Endothelial cell of umbilical vein (primary cell): Measurements from ENCODE around the gene SAT1. TPM values are rescaled to one million over a fixed set of nuclear protein-coding genes. Genes with fewer than 3 reads are reported as not detected.

Source experiments
- BruUV-seq: library from RNA; stranded (reverse); fragments of 400-500 nt; replicated peaks from 2 replicates; lab custom pipeline; 2021; lab: Mats Ljungman, UMichigan
- CTCF ChIA-PET: fragments of 300-600, 350-600 bp; sonication (Branson Sonifier 250); formaldehyde crosslinking; loops from one replicate; lab custom pipeline; 2021; ENCODE audit warnings: antibody characterized with exemption, inconsistent platforms; lab: Charles Lee
- POLR2A ChIA-PET: fragments of 300-600, 350-600 bp; sonication (Branson Sonifier 250); formaldehyde crosslinking; loops from one replicate; lab custom pipeline; 2021; ENCODE audit warnings: antibody characterized with exemption, inconsistent platforms; lab: Charles Lee
- DNase-seq: peaks from one replicate; pipeline ENCODE4 v3.0.0-alpha.2; 2011; ENCODE audit warnings: low read depth, low spot score
- FAIRE-seq: peaks from 2 replicates; lab custom pipeline; 2011; peaks lifted over from hg19 to GRCh38; lab: Jason Lieb, UNC
- H2AFZ ChIP-seq: 2 replicates; pipeline ENCODE4 v1.6.0; 2012; ENCODE audit warnings: low read depth, low read length, control low read depth, inconsistent platforms
- H3K27ac ChIP-seq: 2 replicates; pipeline ENCODE4 v1.5.1; 2011; ENCODE audit warnings: low read depth, mild to moderate bottlenecking, control low read depth, low read length, moderate library complexity; ENCODE audit not compliant: insufficient read depth
- H3K27me3 ChIP-seq, 2 experiments: 2 replicates each; pipeline versions ENCODE4 v1.6.0 to v1.6.1; 2011; ENCODE audit warnings: low read length in 2 of 2, mixed read lengths in 1 of 2; ENCODE audit not compliant: control insufficient read depth in 2 of 2, insufficient read depth in 2 of 2
- H3K36me3 ChIP-seq, 2 experiments: 2 replicates in 1 of 2; 3 replicates in 1 of 2; pipeline ENCODE4 v1.5.1; 2011; ENCODE audit warnings: low read length in 2 of 2, mild to moderate bottlenecking in 1 of 2, moderate library complexity in 1 of 2; ENCODE audit not compliant: control insufficient read depth in 2 of 2, insufficient read depth in 2 of 2; ENCODE audit errors: extremely low read depth in 1 of 2
- H3K4me1 ChIP-seq: 3 replicates; pipeline ENCODE4 v1.5.1; 2011; ENCODE audit warnings: mild to moderate bottlenecking, low read length; ENCODE audit not compliant: control insufficient read depth, insufficient read depth; ENCODE audit errors: extremely low read depth
- H3K4me2 ChIP-seq: 2 replicates; pipeline ENCODE4 v1.6.1; 2011; ENCODE audit warnings: low read length, control low read depth, mixed read lengths; ENCODE audit not compliant: insufficient read depth
- H3K4me3 ChIP-seq, 3 experiments: fragments of 200-600 bp in 1 of 3; sonication (generic), shearing (Covaris generic) in 1 of 3; replicated peaks in 1 of 3; 2 replicates each; pipeline ENCODE4 v1.5.1; 2011 to 2016; ENCODE audit warnings: control low read depth in 3 of 3, low read length in 3 of 3, mild to moderate bottlenecking in 2 of 3, inconsistent platforms in 1 of 3, low read depth in 1 of 3, moderate library complexity in 1 of 3; ENCODE audit not compliant: insufficient read depth in 1 of 3
- H3K79me2 ChIP-seq: 2 replicates; pipeline ENCODE4 v1.6.0; 2012; ENCODE audit warnings: low read length, inconsistent platforms; ENCODE audit not compliant: control insufficient read depth, insufficient read depth
- H3K9ac ChIP-seq: replicated peaks from 2 replicates; pipeline ENCODE3; 2011; ENCODE audit warnings: low read length, control low read depth; ENCODE audit not compliant: insufficient read depth; ENCODE audit errors: extremely low read depth
- H3K9me1 ChIP-seq: replicated peaks from 3 replicates; pipeline ENCODE4 v1.6.0; 2011; ENCODE audit warnings: mild to moderate bottlenecking, low read length; ENCODE audit not compliant: control insufficient read depth, insufficient read depth; ENCODE audit errors: extremely low read depth
- H3K9me3 ChIP-seq: replicated peaks from 2 replicates; pipeline ENCODE4 v1.5.1; 2012; ENCODE audit warnings: low read length, inconsistent platforms; ENCODE audit not compliant: control insufficient read depth, insufficient read depth
- H4K20me1 ChIP-seq: replicated peaks from 2 replicates; pipeline ENCODE3; 2011; ENCODE audit warnings: mild to moderate bottlenecking, low read length; ENCODE audit not compliant: control insufficient read depth, insufficient read depth; ENCODE audit errors: extremely low read depth
- EZH2 ChIP-seq: IDR thresholded peaks from 2 replicates; pipeline ENCODE4 v1.6.1; 2012; ENCODE audit warnings: borderline replicate concordance, low read depth, mild to moderate bottlenecking, moderate library complexity, low read length, inconsistent platforms; ENCODE audit not compliant: severe bottlenecking
- FOS ChIP-seq: IDR thresholded peaks from 2 replicates; pipeline ENCODE4 v1.6.1; 2011; ENCODE audit warnings: mild to moderate bottlenecking, low read length, moderate library complexity, borderline replicate concordance; ENCODE audit not compliant: insufficient read depth
- GATA2 ChIP-seq: IDR thresholded peaks from 2 replicates; pipeline ENCODE4 v1.7.0; 2011; ENCODE audit warnings: low read depth, mild to moderate bottlenecking, moderate library complexity, mixed read lengths, low read length; ENCODE audit not compliant: insufficient read length, insufficient read depth
- JUN ChIP-seq: IDR thresholded peaks from 2 replicates; pipeline ENCODE4 v1.6.1; 2011; ENCODE audit warnings: borderline replicate concordance, low read depth; ENCODE audit not compliant: insufficient read length, insufficient read depth
- MYC ChIP-seq: IDR thresholded peaks from one replicate; pipeline ENCODE4 v1.6.1; 2011; ENCODE audit warnings: mild to moderate bottlenecking, low read depth, low read length
- POLR2A ChIP-seq: IDR thresholded peaks from 2 replicates; pipeline ENCODE4 v1.6.1; 2012; ENCODE audit warnings: low read depth, mild to moderate bottlenecking, control low read depth, low read length
- POLR2AphosphoS5 ChIP-seq: IDR thresholded peaks from 2 replicates; pipeline ENCODE4 v1.6.1; 2012; ENCODE audit warnings: low read depth, mild to moderate bottlenecking, control low read depth, low read length, moderate library complexity; ENCODE audit not compliant: insufficient read depth
- dilution Hi-C: fragments of 300-500 bp; cut with MboI; formaldehyde crosslinking; loops from one replicate; pipeline ENCODE4 v1.15.0; 2019; ENCODE audit warnings: low sequenced_read_pairs; ENCODE audit not compliant: extremely low pct_ligation_motif_present
- intact Hi-C: fragments of 100-400 bp; cut with micrococcal nuclease; formaldehyde crosslinking; loops from one replicate; pipeline ENCODE4 v1.10.0; 2022
- polyA plus RNA-seq, 4 experiments: library from polyadenylated mRNA; depleted of rRNA in 3 of 4; stranded (reverse) in 3 of 4; unstranded in 1 of 4; fragments of >200 nt; gene quantifications; 2 replicates each; pipeline versions ENCODE4 v1.2.1 to v1.2.3, GENCODE V29; 2011 to 2012; ENCODE audit warnings: missing spikeins in 1 of 4
- total RNA-seq: library from RNA; stranded (reverse); gene quantifications from 2 replicates; pipeline ENCODE4 v1.2.3, GENCODE V29; 2021
- TF ChIP-seq, protein P1 (sequence below), 2 donors: IDR thresholded peaks; 1 replicate in 1 of 2; 2 replicates in 1 of 2; pipeline ENCODE4 v1.5.1; 2011; ENCODE audit warnings: low read length in 2 of 2, mild to moderate bottlenecking in 2 of 2, moderate library complexity in 2 of 2, control low read depth in 1 of 2, inconsistent platforms in 1 of 2, low read depth in 1 of 2; ENCODE audit not compliant: insufficient read depth in 1 of 2; ENCODE audit errors: extremely low read depth in 1 of 2
- TF ChIP-seq, protein P2 (sequence below): IDR thresholded peaks from 2 replicates; pipeline ENCODE4 v1.6.1; 2011; ENCODE audit not compliant: insufficient read depth, insufficient read length

The SAT1 gene
- total and polyA plus RNA-seq, 2 donors (not counting 3 experiments of a cell fraction or from before 2014, with no cell fraction given): 289 to 526 TPM

DNA sequence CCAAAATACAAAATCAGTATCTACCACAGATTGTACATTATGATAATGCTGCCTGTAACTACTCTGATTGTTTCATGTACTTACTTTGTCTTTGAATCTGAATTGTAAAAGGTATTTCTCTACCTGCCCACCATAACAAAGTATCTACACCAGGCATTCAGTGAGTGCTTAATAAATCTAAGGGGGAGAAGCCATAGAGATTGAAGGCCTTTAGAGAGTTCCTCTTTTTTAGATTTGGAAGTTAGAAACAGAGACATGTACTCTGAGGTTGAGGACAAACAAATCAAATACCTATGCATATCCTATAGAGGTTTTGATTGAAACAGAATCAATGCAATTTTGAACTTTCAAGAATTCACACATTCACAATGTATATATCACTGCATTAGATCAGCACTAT lies 42.7 kb downstream of the SAT1 start:
- Histone ChIP-seq H2AFZ (no peak overlapping the region), H4K20me1 (no peaks in the 10 kb centered on the region), H3K27ac (no peak overlapping the region), H3K4me2 (no peak overlapping the region), H3K9me1 (no peaks in the 10 kb centered on the region), H3K79me2 (no peaks in the 10 kb centered on the region), H3K9ac (no peak overlapping the region), H3K4me3 (no peak overlapping the region), H3K9me3 (no peaks in the 10 kb centered on the region), H3K4me1 (no peaks in the 10 kb centered on the region), H3K36me3 (no peaks in the 10 kb centered on the region), H3K27me3 (no peaks in the 10 kb centered on the region)
- FAIRE-seq (no peak), DNase-seq (no peak)
- intact Hi-C loops: no loop called here
- no peak for TF ChIP-seq FOS
- ChIA-PET CTCF (no interaction called here), POLR2A (no interaction called here)
- no TSS peak for BruUV-seq
- dilution Hi-C loops: no loop called here

DNA sequence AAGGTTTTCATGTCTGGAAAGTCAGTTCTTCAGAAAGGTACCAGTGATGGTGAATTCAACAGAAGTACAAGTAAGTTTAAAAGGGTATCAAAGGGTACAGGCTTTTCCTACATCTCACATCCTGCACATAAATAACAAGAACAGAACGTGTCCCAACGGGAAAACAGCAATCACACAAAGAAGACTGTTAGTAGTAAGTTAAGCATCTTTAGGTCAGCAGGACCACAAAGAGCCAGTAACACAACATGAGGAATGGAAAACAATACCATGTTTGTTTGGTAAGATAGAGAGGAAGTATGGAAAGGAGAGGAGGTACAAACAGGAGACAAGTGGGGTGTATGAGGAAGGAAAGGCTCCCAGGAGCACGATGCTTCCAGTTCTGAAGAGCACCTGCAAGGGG lies 43.2 kb downstream of the SAT1 start:
- H3K9me1 ChIP-seq: no peaks in the 10 kb centered on the region
- POLR2A ChIA-PET: interaction anchor here (0.6 kb wide), 1 partner anchor 10 kb away, joined by 4 read pairs; no protein-coding TSS in a partner anchor
- no peaks in the 10 kb centered on the region for H3K79me2 ChIP-seq
- DNase-seq (no peak), FAIRE-seq (no peak)
- intact Hi-C loops: no loop called here
- no peak overlapping the region for H3K4me3 ChIP-seq
- H4K20me1 ChIP-seq: no peaks in the 10 kb centered on the region
- no peaks in the 10 kb centered on the region for H3K9me3 ChIP-seq
- dilution Hi-C loops: no loop called here
- H2AFZ ChIP-seq: no peak overlapping the region
- no peaks in the 10 kb centered on the region for H3K4me1 ChIP-seq
- H3K9ac ChIP-seq: no peak overlapping the region
- CTCF ChIA-PET: no interaction called here
- H3K36me3 ChIP-seq: no peaks in the 10 kb centered on the region
- H3K27me3 ChIP-seq: no peaks in the 10 kb centered on the region
- BruUV-seq: no TSS peak
- H3K27ac ChIP-seq: no peak overlapping the region
- TF ChIP-seq, protein P1, sequence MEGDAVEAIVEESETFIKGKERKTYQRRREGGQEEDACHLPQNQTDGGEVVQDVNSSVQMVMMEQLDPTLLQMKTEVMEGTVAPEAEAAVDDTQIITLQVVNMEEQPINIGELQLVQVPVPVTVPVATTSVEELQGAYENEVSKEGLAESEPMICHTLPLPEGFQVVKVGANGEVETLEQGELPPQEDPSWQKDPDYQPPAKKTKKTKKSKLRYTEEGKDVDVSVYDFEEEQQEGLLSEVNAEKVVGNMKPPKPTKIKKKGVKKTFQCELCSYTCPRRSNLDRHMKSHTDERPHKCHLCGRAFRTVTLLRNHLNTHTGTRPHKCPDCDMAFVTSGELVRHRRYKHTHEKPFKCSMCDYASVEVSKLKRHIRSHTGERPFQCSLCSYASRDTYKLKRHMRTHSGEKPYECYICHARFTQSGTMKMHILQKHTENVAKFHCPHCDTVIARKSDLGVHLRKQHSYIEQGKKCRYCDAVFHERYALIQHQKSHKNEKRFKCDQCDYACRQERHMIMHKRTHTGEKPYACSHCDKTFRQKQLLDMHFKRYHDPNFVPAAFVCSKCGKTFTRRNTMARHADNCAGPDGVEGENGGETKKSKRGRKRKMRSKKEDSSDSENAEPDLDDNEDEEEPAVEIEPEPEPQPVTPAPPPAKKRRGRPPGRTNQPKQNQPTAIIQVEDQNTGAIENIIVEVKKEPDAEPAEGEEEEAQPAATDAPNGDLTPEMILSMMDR (IDR thresholded peaks at IDR 0.05; ENCODE audit: extremely low read depth in 1 of 2, insufficient read depth in 1 of 2, low read depth in 1 of 2, low read length in 2 of 2): no peak
- TF ChIP-seq JUN (no peak), POLR2AphosphoS5 (no peak), FOS (no peak), GATA2 (no peak), POLR2A (no peak), MYC (no peak), EZH2 (no peak)
- TF ChIP-seq, protein P2, sequence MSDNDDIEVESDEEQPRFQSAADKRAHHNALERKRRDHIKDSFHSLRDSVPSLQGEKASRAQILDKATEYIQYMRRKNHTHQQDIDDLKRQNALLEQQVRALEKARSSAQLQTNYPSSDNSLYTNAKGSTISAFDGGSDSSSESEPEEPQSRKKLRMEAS: no peak
- H3K4me2 ChIP-seq: no peak overlapping the region
